ENCODE measurements around the gene ACSS3.
A peak's percentile ranks its signal among the peaks of the same experiment; 100 is the strongest.

DNA sequence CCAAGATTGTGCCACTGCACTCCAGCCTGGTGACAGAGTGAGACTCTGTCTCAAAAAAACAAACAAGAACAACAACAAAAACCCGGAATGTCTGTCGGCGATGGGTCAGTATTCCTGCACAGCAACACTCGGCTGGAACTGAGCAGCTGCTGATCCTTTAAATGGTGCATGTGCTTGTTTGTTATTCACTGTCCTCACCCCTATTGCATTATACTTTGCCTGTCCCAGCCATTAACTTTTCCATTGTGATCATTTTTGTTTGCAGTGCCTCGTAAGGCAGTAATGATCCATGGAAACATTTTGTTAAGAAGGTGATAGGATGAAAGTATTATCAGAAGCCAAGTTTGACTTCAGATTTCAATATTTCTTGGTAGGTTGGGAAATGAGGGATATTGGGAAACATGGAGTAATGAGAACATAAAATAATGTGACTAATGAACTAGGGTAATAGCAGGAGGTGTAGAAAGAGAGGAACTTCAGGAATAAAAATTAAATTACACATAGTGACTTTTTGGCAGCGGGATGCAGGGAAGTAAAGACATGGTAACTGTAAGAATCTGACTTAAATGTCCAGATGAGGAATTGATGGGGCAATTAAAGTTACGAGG lies 6.1 kb downstream of the ACSS3 start:
- TF ChIP-seq, protein P1, sequence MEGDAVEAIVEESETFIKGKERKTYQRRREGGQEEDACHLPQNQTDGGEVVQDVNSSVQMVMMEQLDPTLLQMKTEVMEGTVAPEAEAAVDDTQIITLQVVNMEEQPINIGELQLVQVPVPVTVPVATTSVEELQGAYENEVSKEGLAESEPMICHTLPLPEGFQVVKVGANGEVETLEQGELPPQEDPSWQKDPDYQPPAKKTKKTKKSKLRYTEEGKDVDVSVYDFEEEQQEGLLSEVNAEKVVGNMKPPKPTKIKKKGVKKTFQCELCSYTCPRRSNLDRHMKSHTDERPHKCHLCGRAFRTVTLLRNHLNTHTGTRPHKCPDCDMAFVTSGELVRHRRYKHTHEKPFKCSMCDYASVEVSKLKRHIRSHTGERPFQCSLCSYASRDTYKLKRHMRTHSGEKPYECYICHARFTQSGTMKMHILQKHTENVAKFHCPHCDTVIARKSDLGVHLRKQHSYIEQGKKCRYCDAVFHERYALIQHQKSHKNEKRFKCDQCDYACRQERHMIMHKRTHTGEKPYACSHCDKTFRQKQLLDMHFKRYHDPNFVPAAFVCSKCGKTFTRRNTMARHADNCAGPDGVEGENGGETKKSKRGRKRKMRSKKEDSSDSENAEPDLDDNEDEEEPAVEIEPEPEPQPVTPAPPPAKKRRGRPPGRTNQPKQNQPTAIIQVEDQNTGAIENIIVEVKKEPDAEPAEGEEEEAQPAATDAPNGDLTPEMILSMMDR (IDR thresholded peaks at IDR 0.05): no peak
- TF ChIP-seq POLR2A (IDR thresholded peaks at IDR 0.05): peak; percentile 73
